Trophoblast cell (in vitro differentiated cells and primary cell): ENCODE results near the gene SRP68.
A peak's percentile ranks its signal among the peaks of the same experiment; 100 is the strongest.

Experiments
- DNase-seq, 2 donors: peaks; one replicate each; pipeline ENCODE4 v3.0.0-alpha.2; 2016
- H2AFZ ChIP-seq: 2 replicates; pipeline ENCODE4 v1.6.1; 2013; ENCODE audit warnings: low read length, moderate library complexity, mild to moderate bottlenecking; ENCODE audit not compliant: insufficient read depth, poor library complexity
- H2AK5ac ChIP-seq: 2 replicates; pipeline ENCODE4 v1.6.1; 2013; ENCODE audit warnings: mild to moderate bottlenecking, low read length
- H2BK120ac ChIP-seq: 2 replicates; pipeline ENCODE4 v1.6.1; 2013; ENCODE audit warnings: low read length, mild to moderate bottlenecking, moderate library complexity; ENCODE audit not compliant: insufficient read depth, poor library complexity
- H2BK12ac ChIP-seq: 2 replicates; pipeline ENCODE4 v1.6.1; 2013; ENCODE audit warnings: mild to moderate bottlenecking, low read length, moderate library complexity
- H2BK5ac ChIP-seq: 2 replicates; pipeline ENCODE4 v1.6.1; 2013; ENCODE audit warnings: low read length, low read depth, moderate library complexity, mild to moderate bottlenecking; ENCODE audit not compliant: poor library complexity
- H3K14ac ChIP-seq: 2 replicates; pipeline ENCODE4 v1.6.1; 2013; ENCODE audit warnings: mild to moderate bottlenecking, low read length
- H3K18ac ChIP-seq: 2 replicates; pipeline ENCODE4 v1.6.1; 2013; ENCODE audit warnings: mild to moderate bottlenecking, low read length
- H3K23ac ChIP-seq: 2 replicates; pipeline ENCODE4 v1.6.1; 2013; ENCODE audit warnings: low read length
- H3K27ac ChIP-seq: 2 replicates; pipeline ENCODE4 v1.5.1; 2013; ENCODE audit warnings: low read depth, mild to moderate bottlenecking, inconsistent platforms, low read length, moderate library complexity
- H3K27me3 ChIP-seq: 2 replicates; pipeline ENCODE4 v1.6.1; 2013; ENCODE audit warnings: inconsistent platforms, mild to moderate bottlenecking, low read length, moderate library complexity; ENCODE audit not compliant: insufficient read depth
- H3K36me3 ChIP-seq, 2 experiments: 1 replicate in 1 of 2; 2 replicates in 1 of 2; pipeline ENCODE4 v1.6.1; 2013; ENCODE audit warnings: low read length in 2 of 2, mild to moderate bottlenecking in 2 of 2, moderate library complexity in 1 of 2; ENCODE audit not compliant: insufficient read depth in 2 of 2, control insufficient read depth in 1 of 2
- H3K4ac ChIP-seq: 2 replicates; pipeline ENCODE4 v1.6.1; 2013; ENCODE audit warnings: low read depth, mild to moderate bottlenecking, low read length, moderate library complexity
- H3K4me1 ChIP-seq, 2 experiments: 1 replicate in 1 of 2; 2 replicates in 1 of 2; pipeline ENCODE4 v1.6.1; 2013; ENCODE audit warnings: low read length in 2 of 2, mild to moderate bottlenecking in 2 of 2, moderate library complexity in 1 of 2; ENCODE audit not compliant: insufficient read depth in 2 of 2, control insufficient read depth in 1 of 2
- H3K4me2 ChIP-seq: 2 replicates; pipeline ENCODE4 v1.6.1; 2013; ENCODE audit warnings: inconsistent platforms, mild to moderate bottlenecking, low read length, moderate library complexity
- H3K4me3 ChIP-seq: 2 replicates; pipeline ENCODE4 v1.5.1; 2013; ENCODE audit warnings: mild to moderate bottlenecking, low read depth, low read length, inconsistent platforms
- H3K79me1 ChIP-seq: one replicate; pipeline ENCODE4 v1.6.1; 2013; ENCODE audit warnings: low read length
- H3K79me2 ChIP-seq: 2 replicates; pipeline ENCODE4 v1.6.1; 2013; ENCODE audit warnings: low read length, mild to moderate bottlenecking; ENCODE audit not compliant: control insufficient read depth, insufficient read depth, poor library complexity
- H3K9ac ChIP-seq: 2 replicates; pipeline ENCODE4 v1.6.1; 2013; ENCODE audit warnings: mild to moderate bottlenecking, low read length
- H3K9me3 ChIP-seq: 2 replicates; pipeline ENCODE4 v1.6.1; 2013; ENCODE audit warnings: low read depth, mild to moderate bottlenecking, control low read depth, inconsistent platforms, low read length; ENCODE audit not compliant: insufficient read depth
- H4K12ac ChIP-seq: 2 replicates; pipeline ENCODE4 v1.6.1; 2013; ENCODE audit warnings: low read depth, mild to moderate bottlenecking, low read length, moderate library complexity
- H4K8ac ChIP-seq: 2 replicates; pipeline ENCODE4 v1.6.1; 2013; ENCODE audit warnings: low read depth, mild to moderate bottlenecking, low read length, moderate library complexity
- H4K91ac ChIP-seq: one replicate; pipeline ENCODE4 v1.6.1; 2013; ENCODE audit warnings: low read depth, mild to moderate bottlenecking, low read length, moderate library complexity
- WGBS: extraction: QIAGEN DNeasy Blood & Tissue Kit; methylation state at CpG from one replicate; pipeline ENCODE4 v1.1.7; 2013; ENCODE audit warnings: missing lambda C conversion rate; ENCODE audit not compliant: insufficient read length, insufficient coverage; ENCODE audit errors: extremely low coverage; 5-methylcytosine and 5-hydroxymethylcytosine counted together

Gene SRP68

GRCh38 chr17:76115138-76115754 is 42.9 kb upstream of the SRP68 start:
- Histone ChIP-seq H3K4me2 (no peak overlapping the region), H3K23ac (no peak overlapping the region), H3K9me3 (peaks cover 2% of the 10 kb centered on the region), H3K4me3 (no peak overlapping the region), H4K12ac (no peak overlapping the region), H3K79me1 (no peaks in the 10 kb centered on the region), H3K4ac (no peak overlapping the region), H2BK120ac (no peak overlapping the region), H2AK5ac (no peak overlapping the region), H2BK5ac (no peak overlapping the region), H3K18ac (no peak overlapping the region), H3K79me2 (no peaks in the 10 kb centered on the region), H2BK12ac (no peak overlapping the region), H3K9ac (no peak overlapping the region), H3K27me3 (no peaks in the 10 kb centered on the region), H4K91ac (no peak overlapping the region), H3K4me1 (no peaks in the 10 kb centered on the region), H3K14ac (no peak overlapping the region), H3K27ac (no peak overlapping the region), H4K8ac (no peak overlapping the region), H2AFZ (no peak overlapping the region), H3K36me3 (no peaks in the 10 kb centered on the region)
- whole genome bisulfite sequencing, result no CpG with 5 or more reads among the region's 7 CpGs
- no peak for DNase-seq

- Histone ChIP-seq H4K12ac (no peak overlapping the region), H3K79me2 (no peaks in the 10 kb centered on the region), H2AFZ (no peak overlapping the region), H3K4me2 (no peak overlapping the region), H3K9me3 (no peaks in the 10 kb centered on the region), H3K18ac (no peak overlapping the region), H3K9ac (no peak overlapping the region), H3K27ac (no peak overlapping the region), H3K23ac (no peak overlapping the region), H4K91ac (no peak overlapping the region), H2AK5ac (no peak overlapping the region), H3K4me1 (no peaks in the 10 kb centered on the region), H3K4ac (no peak overlapping the region), H3K4me3 (no peak overlapping the region), H2BK12ac (no peak overlapping the region), H3K27me3 (no peaks in the 10 kb centered on the region), H3K79me1 (no peaks in the 10 kb centered on the region), H3K36me3 (no peaks in the 10 kb centered on the region), H3K14ac (no peak overlapping the region), H2BK5ac (no peak overlapping the region), H2BK120ac (no peak overlapping the region), H4K8ac (no peak overlapping the region)
- no peak for DNase-seq
- no CpG with 5 or more reads among the region's 2 CpGs for WGBS
Measured at GRCh38 chr17:76111956-76112355, 39.6 kb upstream of the SRP68 start.

- Histone ChIP-seq H3K4me3 (no peak overlapping the region), H3K14ac (no peak overlapping the region), H4K12ac (no peak overlapping the region), H2AK5ac (no peak overlapping the region), H3K9ac (no peak overlapping the region), H2BK5ac (no peak overlapping the region), H3K27me3 (no peaks in the 10 kb centered on the region), H3K23ac (no peak overlapping the region), H3K4me2 (no peak overlapping the region), H4K91ac (no peak overlapping the region), H3K18ac (no peak overlapping the region), H3K36me3 (no peaks in the 10 kb centered on the region), H3K9me3 (no peaks in the 10 kb centered on the region), H3K79me1 (peaks cover 11% of the 10 kb centered on the region), H2AFZ (no peak overlapping the region), H2BK120ac (no peak overlapping the region), H4K8ac (no peak overlapping the region), H3K4me1 (peaks cover 10% of the 10 kb centered on the region in 2 experiments), H3K79me2 (peaks cover 6% of the 10 kb centered on the region), H3K4ac (no peak overlapping the region), H2BK12ac (no peak overlapping the region), H3K27ac (no peak overlapping the region)
- WGBS, result no CpG with 5 or more reads among the region's 6 CpGs
- DNase-seq, result peak in 1 of 2 donors; percentile 40
Measured at GRCh38 chr17:76107509-76107908, 35.2 kb upstream of the SRP68 start.

GRCh38 chr17:76106703-76107102 is 34.4 kb upstream of the SRP68 start:
- DNase-seq, result no peak
- Histone ChIP-seq H3K18ac (no peak overlapping the region), H3K14ac (no peak overlapping the region), H4K91ac (no peak overlapping the region), H3K4me1 (peaks cover 10 to 13% of the 10 kb centered on the region in 2 experiments), H3K36me3 (peaks cover under 1 to 5% of the 10 kb centered on the region in 2 experiments), H3K79me1 (peaks cover 11% of the 10 kb centered on the region), H2BK5ac (no peak overlapping the region), H3K27ac (no peak overlapping the region), H3K23ac (no peak overlapping the region), H4K8ac (no peak overlapping the region), H3K9me3 (no peaks in the 10 kb centered on the region), H3K79me2 (peaks cover 6% of the 10 kb centered on the region), H3K4ac (no peak overlapping the region), H3K4me3 (no peak overlapping the region), H3K4me2 (no peak overlapping the region), H2BK120ac (no peak overlapping the region), H4K12ac (no peak overlapping the region), H3K27me3 (no peaks in the 10 kb centered on the region), H2AK5ac (no peak overlapping the region), H2AFZ (no peak overlapping the region), H3K9ac (no peak overlapping the region), H2BK12ac (no peak overlapping the region)
- no CpG with 5 or more reads among the region's 3 CpGs for WGBS
